NCI-H1092 (cell line): ENCODE results near the gene COL20A1.

Experiments
- DNase-seq: peaks from one replicate; lab custom pipeline; 2025; lab: John Stamatoyannopoulos, UW

The COL20A1 gene

DNA sequence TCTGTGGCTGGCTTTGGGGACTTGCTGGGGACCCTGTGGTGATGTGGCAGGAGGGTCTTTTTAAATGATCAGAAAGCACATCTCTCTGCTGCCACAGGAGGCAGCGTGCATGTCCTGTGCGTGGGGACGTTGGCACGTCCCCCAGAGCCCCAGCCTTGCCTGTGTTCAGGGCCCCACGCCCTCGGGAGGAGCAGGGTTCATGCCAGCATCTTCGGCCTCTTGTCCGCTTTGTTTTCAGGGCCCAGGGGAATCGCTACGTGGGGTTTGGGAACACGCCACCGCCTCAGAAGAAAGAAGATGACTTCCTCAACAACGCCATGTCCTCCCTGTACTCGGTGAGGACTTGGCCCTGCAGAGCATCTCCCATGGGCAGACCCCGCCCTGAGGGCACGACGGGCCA lies 14.3 kb upstream of the COL20A1 start:
- DNase-seq, result no peak

GRCh38 chr20:63279931-63280330 lies 13.1 kb upstream of the COL20A1 start:
- DNase-seq, result no peak

GRCh38 chr20:63280371-63280770 lies 12.6 kb upstream of the COL20A1 start:
- DNase-seq, result no peak

DNA sequence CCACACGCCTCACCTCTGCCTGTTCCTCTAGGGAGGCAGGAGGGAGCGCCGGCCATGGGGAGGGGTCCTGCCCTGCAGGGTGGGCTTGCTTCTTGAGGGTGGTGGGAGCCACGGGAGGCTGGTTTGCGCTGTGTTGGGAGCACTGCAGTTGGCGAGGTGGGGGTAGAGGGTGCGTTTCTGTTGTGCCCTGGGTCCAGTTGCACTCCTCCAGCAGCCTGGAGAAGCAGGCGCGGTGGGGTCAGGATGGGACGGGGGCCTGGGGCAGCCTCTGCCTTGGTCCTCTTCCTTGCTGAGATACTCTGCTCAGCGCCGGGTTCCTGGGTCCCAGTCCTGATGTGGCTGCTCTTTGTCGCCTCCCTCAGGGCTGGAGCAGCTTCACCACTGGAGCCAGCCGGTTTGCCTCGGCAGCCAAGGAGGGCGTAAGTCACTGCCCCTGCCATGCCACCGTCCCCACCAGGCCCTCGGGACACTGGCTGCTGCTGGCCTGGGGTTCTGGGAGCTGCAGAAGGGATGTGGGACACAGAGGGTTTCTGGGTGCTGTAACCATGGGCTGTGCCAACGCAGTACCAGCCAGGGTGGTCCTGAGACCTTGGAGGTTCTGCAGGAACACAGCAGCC lies 11.9 kb upstream of the COL20A1 start:
- DNase-seq, result no peak

- DNase-seq, result no peak
These were observed 11.0 kb upstream of the COL20A1 start for GRCh38 chr20:63281742-63282665.

DNA sequence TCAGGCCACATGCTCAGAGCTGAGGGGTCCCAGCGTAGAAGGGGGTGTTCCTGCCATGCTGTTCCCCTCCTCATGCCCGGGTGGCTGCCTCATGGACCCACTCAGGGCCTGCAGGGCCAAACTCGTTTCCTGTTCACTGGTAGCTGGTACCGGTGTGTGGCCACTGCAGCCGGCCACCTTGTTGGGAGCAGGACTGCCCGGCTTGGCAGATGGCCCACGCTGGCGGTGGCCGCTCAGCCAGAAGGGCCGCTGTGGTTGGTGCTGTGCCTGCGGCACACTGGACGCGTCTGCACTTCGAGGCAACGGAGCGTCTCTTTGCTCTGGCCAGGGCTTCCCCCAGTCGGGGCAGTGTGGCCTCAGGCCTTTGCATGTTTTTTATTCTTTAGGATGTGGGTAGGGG lies 10.0 kb upstream of the COL20A1 start:
- no peak for DNase-seq

DNA sequence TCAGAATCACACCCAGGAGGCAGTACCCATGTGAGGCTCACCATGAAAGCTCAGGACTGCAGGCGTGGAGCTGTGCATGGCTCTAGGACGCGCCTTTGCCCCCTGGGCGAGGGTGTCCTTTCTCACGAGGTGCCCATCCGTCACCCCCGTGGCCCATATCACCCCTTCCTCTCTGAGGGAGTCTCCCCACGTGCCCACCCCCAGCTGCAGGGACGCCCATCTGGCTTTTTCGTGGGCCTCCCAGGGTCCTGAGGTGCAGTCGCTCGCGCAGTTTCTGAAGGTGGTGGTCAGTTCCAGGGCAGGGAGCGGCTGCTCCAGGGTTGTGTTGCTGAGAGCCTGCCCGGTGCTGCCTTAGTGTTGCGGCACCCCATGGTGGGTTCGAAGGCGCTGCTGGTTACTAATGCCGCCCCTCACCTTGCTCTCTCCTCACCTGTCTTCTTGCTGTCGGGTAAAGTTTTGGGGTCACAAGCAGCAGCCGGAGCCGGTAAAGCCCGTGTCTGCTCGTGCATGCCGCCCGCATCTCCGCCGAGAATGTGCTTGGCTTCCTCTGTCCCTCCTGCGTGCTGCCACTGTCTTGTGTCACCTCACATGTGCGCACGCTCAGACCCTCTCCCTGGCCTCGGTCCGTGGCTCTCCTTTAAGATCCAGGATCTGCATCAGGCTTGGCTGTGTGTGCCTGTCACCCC lies 9.4 kb upstream of the COL20A1 start:
- no peak for DNase-seq

DNA sequence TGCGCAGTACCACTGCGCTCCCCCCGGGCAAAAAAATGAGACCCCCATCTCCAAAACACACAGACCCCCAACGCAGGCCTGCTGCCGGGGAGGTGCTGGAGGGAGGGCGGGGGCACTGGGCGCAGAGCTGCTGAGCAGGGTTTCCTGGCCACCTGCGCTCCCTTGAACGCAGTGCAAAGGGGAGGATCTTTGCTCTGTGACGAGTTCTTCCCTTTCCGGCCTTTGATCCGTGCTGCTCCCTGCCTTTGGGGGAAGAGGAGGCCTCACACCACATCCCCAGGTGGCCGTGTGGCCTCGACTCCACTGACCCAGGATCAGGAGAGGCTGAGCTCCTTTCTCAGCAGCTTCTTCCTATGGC lies 8.9 kb upstream of the COL20A1 start:
- DNase-seq, result no peak

DNA sequence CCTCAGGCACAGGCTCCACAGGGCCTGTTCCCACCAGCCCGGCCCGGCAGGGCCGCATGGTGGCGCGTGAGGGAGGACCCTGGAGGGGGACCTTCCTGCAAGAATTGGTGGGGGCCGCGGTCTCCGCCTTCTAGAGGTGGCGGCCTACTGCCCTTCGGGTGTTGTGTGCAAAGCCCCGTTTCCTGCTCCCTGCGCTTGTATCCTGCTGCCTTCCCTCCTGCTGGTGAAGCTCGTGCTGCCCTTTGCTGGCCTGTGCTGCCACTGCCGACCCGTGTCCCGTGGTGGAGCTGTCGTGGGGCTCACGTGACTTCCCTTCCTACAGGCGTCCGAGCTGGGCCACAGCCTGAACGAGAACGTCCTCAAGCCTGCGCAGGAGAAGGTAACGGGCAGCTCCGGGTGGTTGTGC lies 8.4 kb upstream of the COL20A1 start:
- DNase-seq, result no peak

- no peak for DNase-seq
These were observed 7.9 kb upstream of the COL20A1 start for GRCh38 chr20:63284981-63285524.

DNA sequence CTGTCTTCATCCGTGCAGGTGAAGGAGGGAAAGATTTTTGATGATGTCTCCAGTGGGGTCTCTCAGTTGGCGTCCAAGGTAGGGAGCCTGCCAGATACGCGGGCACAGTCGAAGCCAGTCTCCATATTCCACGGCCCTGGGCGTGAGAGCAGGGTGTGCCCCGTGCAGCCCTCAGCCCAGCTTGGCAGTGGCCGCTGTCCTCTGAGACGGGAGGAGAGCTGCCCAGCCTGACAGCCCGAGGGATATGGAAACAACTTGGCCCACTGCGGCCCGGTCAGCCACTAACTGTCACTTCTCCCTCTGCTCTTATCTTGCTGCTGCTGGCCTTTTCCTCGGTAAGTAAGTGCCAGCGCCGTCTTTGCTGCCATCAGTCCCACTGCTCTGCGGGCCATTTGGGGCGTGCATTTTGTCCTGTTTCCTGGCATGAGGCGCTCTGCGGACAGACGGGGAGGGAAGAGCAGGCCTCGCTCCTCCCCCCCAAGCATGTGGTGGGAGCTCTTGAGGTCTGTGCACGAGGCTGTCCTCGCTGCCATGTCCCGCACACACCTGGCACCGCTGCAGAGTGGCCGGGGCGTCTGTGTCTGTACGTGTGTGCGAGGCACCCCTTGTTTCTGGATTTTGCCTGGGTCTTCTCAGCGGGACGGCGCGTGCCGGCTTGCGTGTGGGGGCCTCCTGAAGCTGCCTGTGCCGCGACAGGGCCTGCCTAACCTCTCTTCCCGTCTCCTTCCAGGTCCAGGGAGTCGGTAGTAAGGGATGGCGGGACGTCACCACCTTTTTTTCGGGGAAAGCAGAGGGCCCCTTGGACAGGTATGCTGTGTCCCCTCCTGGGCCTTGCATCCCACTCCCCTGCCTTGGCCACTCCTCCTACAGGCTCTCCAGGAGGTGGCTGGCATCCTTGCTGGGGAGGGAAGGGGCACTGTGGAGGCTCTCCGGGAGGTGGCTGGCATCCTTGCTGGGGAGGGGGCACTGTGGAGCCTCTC lies 7.1 kb upstream of the COL20A1 start:
- no peak for DNase-seq

DNA sequence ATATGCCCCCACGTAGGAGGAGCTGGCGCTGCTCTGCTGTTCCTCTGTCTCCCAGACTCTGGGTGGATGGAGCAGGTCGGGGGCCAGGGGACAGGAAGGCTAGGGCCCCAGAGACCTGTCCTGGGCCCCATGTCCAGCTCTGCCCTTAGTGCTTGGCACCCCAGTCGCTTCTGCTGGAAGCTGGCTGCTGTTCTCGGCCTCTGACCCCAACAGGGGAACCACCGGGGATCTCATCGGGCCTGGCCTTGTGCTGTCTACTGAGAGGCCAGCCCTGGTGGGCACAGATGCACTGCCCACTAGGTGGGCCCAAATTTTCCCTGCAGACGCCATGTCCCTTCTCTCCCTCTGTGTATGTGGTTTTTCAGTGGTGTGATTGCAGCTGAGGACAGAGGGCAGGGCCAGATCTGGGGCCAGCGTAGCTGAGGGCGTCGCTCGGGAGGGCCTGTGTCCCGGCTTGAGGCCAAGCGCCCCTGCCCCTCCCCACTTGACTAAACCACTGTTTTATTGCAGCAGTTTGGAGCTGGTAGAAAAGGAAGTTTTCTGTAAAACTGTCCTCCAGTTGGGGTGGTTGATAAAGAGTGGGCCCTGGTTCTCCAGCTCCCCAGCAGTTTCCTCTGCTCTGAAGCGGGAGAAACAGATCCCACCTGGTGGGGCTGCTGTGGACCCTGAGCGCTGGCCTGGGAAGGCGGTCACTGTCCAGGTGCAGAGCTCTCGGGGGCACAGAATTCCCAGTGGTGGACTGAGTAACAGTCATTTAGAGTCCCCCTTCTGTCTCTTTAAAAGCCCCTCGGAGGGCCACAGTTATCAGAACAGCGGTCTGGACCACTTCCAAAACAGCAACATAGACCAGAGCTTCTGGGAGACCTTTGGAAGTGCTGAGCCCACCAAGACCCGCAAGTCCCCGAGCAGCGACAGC lies 5.9 kb upstream of the COL20A1 start:
- no peak for DNase-seq

DNA sequence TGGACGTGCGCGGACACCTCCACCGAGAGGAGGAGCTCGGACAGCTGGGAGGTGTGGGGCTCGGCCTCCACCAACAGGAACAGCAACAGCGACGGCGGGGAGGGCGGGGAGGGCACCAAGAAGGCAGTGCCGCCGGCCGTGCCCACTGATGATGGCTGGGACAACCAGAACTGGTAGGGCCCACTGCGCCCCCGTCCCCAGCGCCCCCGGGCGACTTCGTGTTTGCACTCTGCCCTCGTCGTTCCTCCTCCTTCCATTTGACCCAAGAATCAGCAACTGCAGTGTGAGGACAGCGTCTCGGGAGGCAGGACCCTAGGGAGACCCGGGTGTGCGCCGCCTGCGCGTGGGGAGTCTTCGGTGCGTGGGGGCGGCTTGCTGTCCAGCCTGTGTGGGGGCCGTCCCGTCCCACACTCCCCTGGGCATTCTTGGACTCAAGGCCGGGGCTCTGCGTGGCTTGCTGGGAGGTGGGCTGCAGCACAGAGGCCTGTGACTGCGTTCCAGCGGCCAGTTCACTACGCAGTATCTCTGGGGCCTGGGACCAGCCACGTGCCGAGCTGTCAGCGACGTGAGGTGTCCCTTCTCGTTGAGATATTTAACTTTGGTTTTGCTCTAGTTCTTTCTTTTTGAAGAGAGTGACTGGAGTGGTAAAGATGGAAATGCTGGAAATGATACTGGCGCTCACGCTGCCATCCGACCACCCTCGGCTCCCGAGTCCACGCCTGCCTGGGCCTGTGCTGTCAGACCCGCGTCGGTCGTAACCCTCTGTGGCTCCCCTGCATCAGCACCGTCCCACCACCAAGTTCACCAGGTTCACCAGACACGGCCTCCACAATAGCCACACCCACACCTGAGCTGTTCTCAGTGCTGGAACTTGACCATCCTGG lies 5.0 kb upstream of the COL20A1 start:
- DNase-seq, result no peak

- no peak for DNase-seq
These were observed 4.3 kb upstream of the COL20A1 start for GRCh38 chr20:63288581-63289251.

DNA sequence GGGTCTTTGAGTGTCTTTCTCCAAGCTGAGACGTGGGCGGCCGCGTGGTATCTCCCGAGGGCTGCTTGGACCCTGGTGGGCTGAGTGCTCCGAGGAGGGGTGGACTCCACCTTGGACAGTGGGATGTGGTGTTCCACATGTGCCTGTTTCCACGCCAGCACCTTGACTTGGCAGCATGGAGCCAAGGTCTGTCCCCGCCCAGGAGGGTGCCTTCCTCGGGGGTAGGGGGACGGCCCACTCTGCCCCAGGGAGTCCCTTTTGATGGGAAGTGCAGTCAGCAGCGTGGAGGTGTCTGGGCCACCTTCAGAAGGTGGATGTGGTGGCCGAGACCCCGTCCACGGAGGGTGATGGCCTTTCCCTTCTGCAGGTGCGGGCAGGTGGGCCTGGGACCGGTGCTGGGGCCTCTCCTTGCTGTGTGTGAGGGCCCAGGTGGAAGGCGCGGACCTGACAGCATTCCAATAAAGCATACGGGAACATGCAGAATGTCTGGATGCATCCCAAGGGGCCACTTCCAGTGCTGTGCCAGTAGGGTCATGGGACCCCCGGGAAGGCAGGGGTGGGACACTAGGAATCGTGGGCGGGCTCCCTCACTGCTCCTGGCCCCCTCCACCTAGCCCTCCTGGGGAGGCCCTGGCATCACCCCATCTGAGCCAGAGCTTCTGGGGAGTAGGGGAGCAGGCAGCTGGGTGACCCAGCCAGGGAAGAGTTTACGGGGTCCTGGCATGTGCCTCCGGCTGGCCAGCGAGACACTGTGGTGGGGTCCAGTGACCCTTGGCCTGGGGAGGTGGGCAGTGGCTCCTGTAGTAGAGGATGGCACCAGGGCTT lies 3.5 kb upstream of the COL20A1 start:
- DNase-seq, result no peak

DNA sequence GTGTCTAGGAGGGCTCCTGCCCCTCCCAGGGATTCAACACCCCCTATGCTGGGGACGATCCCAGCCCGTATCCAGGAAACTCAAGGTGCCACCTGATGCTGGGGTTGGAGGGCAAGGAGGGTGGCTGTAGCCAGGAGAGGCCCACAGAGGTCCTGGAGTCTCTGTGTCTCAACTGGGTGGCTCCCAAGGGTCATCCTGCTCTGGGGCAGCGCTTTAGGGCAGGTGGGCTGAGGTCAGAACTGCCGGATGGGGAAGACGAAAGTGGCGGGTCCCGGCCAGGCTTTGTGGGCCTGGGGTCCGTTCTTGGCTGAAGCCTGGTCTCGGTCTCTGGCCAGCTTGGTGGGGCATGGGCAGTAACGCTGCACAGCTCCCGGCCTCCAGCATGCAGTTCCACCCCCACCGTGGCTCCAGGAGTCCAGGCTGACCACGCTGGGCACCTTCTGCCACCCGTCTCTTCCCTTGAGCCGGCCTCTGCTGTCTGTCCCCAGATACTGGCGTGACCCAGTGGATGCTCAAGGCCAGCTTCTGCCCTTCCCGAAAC lies 2.8 kb upstream of the COL20A1 start:
- DNase-seq, result no peak

DNA sequence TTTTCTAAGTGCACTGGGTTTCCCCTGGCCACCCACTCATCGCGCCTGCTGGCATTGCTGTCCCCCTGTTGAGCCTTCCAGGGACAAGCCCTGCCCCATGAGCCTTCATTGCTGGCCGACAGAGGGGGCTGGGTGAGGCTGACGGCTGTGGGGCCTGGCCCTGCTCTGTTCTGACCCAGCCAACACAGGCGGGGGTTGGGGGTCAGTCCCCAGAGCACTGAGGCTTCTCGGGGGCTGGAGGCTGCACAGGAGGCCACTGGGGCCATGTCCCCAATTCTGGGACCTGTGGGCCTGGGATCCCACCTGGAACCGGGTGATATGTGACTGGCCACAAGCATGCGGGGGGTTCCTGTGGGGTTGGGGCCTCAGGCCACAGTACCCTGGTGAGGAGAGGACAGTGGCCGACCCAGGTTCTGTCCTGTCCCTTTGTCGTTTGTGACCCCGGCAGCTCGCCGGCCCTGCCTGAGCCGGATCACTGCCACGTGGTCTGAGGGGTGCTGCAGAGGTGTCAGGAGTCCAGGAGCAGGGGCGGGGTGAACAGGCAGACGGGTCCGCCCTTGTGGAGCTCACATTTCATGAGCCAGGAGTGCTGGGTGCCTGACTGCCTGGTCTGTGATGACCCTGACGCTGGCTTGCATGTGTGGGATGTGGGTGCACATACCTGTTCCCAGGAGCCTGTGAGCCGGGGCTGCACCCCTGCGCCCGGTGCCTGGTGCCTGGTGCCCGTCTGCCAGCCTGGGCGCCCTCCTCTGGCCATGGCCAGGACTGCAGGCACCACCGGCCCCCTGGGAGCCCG lies 2.1 kb upstream of the COL20A1 start:
- DNase-seq, result no peak
